ENCODE measurements around the gene EFNB2.

The EFNB2 gene

DNA sequence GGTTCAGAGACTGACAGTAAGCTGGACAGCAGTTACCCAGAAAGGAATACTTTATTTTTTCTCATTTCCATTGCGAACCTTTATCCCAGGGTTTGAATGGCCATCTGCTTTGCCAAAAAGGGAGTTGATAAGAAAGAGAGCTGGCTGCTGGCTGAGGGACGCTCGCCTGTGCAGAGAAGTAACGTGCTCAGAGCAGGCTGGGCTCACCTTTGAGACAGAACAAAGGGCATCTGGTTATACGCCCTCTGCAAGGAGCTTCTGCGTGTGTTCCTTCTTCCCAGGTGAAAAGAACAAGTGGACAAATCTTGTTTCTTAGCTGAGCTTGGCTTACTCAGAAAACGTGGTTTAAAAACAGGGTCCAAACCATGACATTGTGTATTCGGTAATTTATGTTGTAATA, 47.4 kb downstream of the EFNB2 start:
- Histone ChIP-seq H3K9ac (ENCODE audit: low read depth, low read length) (no peak overlapping the region), H3K4me3 (ENCODE audit: low read length) (no peak overlapping the region), H3K4me2 (ENCODE audit: low read length) (no peak overlapping the region), H3K27me3 (ENCODE audit: control insufficient read depth, insufficient read depth, low read length) (no peaks in the 10 kb centered on the region), H3K9me3 (replicated peaks; ENCODE audit: low read length) (no peaks in the 10 kb centered on the region), H3K4me1 (ENCODE audit: control insufficient read depth, insufficient read depth, low read length) (no peaks in the 10 kb centered on the region), H3K36me3 (ENCODE audit: insufficient read depth, low read length) (peaks cover 37% of the 10 kb centered on the region)

DNA sequence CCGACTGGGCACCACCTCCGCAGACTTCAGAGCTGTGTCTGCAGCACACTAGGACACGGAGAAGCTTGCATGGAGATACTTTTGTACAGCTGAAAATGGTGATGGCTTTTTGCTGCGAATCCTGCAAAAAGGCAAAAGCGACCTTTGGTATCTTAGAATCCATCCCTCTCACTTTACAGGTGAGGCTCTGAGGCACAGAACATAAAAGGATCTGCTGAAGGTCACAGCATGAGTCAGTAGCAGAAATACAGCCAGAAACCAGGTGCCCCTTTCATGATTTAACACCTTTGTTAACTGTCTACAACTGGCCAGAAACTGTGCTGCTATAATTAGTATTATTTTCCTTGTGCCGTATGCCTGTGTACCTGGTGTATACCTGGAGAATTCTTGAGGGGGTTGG, 48.3 kb downstream of the EFNB2 start:
- Histone ChIP-seq H3K4me3 (ENCODE audit: low read length) (no peak overlapping the region), H3K36me3 (ENCODE audit: insufficient read depth, low read length) (peaks cover 28% of the 10 kb centered on the region), H3K27me3 (ENCODE audit: control insufficient read depth, insufficient read depth, low read length) (no peaks in the 10 kb centered on the region), H3K9me3 (replicated peaks; ENCODE audit: low read length) (no peaks in the 10 kb centered on the region), H3K4me2 (ENCODE audit: low read length) (no peak overlapping the region), H3K9ac (ENCODE audit: low read depth, low read length) (no peak overlapping the region), H3K4me1 (ENCODE audit: control insufficient read depth, insufficient read depth, low read length) (no peaks in the 10 kb centered on the region)

DNA sequence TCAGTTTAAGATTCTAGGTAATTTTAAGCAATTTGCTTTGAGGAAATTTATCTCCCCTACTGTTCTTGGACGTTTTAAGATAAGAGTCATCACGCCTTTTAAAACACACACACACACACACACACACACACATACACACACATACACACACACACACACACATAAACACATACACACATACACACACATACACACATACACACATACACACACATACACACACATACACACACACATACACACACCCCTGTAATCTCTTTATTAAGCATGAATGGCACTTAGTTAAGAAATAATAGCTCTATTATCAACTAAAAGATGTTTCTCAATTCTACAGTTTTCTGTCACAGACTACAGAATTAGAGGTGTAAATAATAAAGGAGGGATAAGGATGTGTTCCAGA, 49.2 kb downstream of the EFNB2 start:
- Histone ChIP-seq H3K27me3 (ENCODE audit: control insufficient read depth, insufficient read depth, low read length) (no peaks in the 10 kb centered on the region), H3K4me3 (ENCODE audit: low read length) (no peak overlapping the region), H3K36me3 (ENCODE audit: insufficient read depth, low read length) (peaks cover 20% of the 10 kb centered on the region), H3K9ac (ENCODE audit: low read depth, low read length) (no peak overlapping the region), H3K4me1 (ENCODE audit: control insufficient read depth, insufficient read depth, low read length) (no peaks in the 10 kb centered on the region), H3K4me2 (ENCODE audit: low read length) (no peak overlapping the region), H3K9me3 (replicated peaks; ENCODE audit: low read length) (no peaks in the 10 kb centered on the region)

DNA sequence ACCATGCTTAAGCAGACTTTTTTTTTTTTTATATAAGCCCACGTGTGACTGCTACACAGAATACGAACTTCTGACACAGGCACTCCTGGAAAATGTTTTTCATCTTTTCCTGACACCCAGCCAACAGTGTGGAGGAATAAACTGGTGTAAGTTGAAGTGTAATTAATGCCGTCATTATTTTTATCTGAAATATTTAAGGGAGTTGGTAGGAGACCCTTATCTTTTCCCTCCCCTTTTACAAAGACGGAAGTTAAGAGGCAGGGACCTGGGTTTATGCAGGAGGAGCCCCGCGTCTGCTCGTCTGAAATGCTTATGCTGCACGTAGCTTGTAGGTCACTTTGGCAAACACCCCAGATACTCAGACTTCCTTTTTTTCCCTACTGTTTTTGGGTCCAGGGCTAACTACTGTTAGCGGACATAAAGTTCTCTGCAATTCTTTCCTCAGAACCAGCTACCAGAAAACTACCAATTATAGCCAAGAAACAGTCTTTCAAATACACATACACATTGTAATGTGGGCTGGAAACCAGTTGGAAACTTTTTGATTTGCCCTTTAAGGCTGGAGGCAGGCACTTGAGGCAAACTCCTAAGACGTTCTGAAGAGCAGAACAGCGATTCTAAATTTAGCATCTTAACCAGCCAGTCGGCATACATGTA, 50.8 kb downstream of the EFNB2 start:
- Histone ChIP-seq H3K4me3 (ENCODE audit: low read length) (no peak overlapping the region), H3K9ac (ENCODE audit: low read depth, low read length) (no peak overlapping the region), H3K36me3 (ENCODE audit: insufficient read depth, low read length) (peaks cover 6% of the 10 kb centered on the region), H3K4me1 (ENCODE audit: control insufficient read depth, insufficient read depth, low read length) (no peaks in the 10 kb centered on the region), H3K4me2 (ENCODE audit: low read length) (no peak overlapping the region), H3K27me3 (ENCODE audit: control insufficient read depth, insufficient read depth, low read length) (no peaks in the 10 kb centered on the region), H3K9me3 (replicated peaks; ENCODE audit: low read length) (no peaks in the 10 kb centered on the region)

DNA sequence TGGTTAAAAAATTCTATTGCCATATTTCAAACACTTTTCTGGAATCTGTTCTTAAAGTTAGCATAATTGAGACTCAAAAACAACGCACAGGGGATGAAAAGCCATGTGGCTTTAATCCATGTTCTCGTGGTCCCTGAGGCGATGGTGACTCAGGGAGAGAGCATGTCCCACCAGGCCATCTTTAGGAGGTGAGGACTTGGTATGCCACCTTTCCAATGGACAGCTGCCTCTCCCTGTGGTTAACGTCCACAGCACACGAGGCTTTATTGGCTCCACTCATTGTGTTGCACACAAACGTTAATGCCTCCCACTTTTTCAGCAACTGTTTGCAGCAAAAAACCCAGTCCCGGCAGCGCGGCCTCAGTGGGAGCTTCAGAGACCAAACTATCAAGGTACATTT, 51.4 kb downstream of the EFNB2 start:
- Histone ChIP-seq H3K4me3 (ENCODE audit: low read length) (no peak overlapping the region), H3K4me2 (ENCODE audit: low read length) (no peak overlapping the region), H3K4me1 (ENCODE audit: control insufficient read depth, insufficient read depth, low read length) (no peaks in the 10 kb centered on the region), H3K27me3 (ENCODE audit: control insufficient read depth, insufficient read depth, low read length) (no peaks in the 10 kb centered on the region), H3K9me3 (replicated peaks; ENCODE audit: low read length) (no peaks in the 10 kb centered on the region), H3K9ac (ENCODE audit: low read depth, low read length) (no peak overlapping the region), H3K36me3 (ENCODE audit: insufficient read depth, low read length) (peaks cover 2% of the 10 kb centered on the region)

DNA sequence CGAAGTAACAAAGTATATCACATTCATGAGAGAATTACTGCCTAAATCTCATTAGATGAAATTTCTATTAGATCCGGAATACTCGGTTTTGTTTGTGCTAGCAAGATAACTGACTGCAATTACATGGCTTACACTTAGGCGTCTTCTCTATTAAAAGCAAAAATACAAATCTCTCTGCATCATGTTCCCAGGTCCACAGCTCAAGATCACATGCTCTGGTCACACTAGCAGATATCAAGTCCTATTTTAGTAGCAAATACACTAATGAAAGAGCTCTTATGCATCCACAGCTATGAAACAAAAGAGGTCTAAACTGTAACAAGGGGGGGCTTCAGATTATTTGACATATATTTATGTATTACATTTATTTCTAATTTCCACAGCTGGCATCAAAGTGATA, 53.5 kb downstream of the EFNB2 start:
- Histone ChIP-seq H3K4me3 (ENCODE audit: low read length) (no peak overlapping the region), H3K9me3 (replicated peaks; ENCODE audit: low read length) (no peaks in the 10 kb centered on the region), H3K9ac (ENCODE audit: low read depth, low read length) (no peak overlapping the region), H3K4me1 (ENCODE audit: control insufficient read depth, insufficient read depth, low read length) (no peaks in the 10 kb centered on the region), H3K36me3 (ENCODE audit: insufficient read depth, low read length) (no peaks in the 10 kb centered on the region), H3K27me3 (ENCODE audit: control insufficient read depth, insufficient read depth, low read length) (no peaks in the 10 kb centered on the region), H3K4me2 (ENCODE audit: low read length) (no peak overlapping the region)

DNA sequence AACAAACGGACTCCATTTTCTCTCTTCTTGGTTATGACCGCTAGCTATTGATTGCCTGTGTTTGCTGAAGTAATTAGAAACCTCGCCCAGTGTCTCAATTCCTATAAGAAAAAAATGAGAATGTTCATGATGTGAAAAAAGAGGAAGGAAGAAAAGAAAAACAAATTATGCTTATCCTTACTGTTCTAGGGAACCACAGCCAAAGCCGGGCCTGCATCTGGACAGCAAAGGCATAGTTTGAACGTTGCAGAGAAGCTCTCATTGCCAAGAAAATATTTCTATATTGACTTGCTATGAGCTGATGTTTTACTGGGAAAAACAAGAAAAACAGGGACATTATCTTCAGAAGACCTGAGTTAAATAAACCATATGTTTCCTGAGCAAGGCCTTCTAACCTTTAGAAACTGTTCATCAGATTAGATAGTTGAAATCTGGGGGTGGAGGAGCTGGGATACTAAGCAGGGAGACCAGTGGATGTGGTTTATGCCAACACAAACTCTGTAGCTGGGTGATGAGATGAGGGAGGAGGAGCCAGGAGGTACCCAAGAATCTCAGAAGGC, 55.0 kb downstream of the EFNB2 start:
- H3K4me3 ChIP-seq (ENCODE audit: low read length): no peak overlapping the region
- no peak overlapping the region for H3K4me2 ChIP-seq (ENCODE audit: low read length)
- H3K9me3 ChIP-seq (replicated peaks; ENCODE audit: low read length): no peaks in the 10 kb centered on the region
- no peaks in the 10 kb centered on the region for H3K27me3 ChIP-seq (ENCODE audit: control insufficient read depth, insufficient read depth, low read length)
- H3K36me3 ChIP-seq (ENCODE audit: insufficient read depth, low read length): no peaks in the 10 kb centered on the region
- no peaks in the 10 kb centered on the region for H3K4me1 ChIP-seq (ENCODE audit: control insufficient read depth, insufficient read depth, low read length)
- H3K9ac ChIP-seq (ENCODE audit: low read depth, low read length): no peak overlapping the region

DNA sequence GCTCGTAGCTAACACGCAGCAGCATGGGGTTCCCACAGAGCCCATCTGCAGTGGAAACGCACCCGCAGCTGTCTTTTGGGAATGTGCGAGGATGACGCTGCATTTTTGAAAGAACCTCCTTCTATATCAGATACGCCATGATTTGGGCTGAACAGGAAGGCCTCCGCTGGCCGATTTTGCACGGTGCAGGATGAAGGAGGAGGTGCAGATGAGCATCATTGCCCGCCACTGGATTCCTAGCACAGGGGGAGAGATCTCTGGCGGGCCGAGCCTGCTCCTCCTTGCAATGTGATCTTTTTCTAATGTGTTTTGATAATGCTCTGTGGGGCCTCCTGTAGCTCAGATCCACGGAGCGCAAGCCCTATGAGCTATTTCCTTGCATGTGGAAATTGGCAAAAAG, 55.5 kb downstream of the EFNB2 start:
- H3K4me3 ChIP-seq (ENCODE audit: low read length): no peak overlapping the region
- H3K4me2 ChIP-seq (ENCODE audit: low read length): no peak overlapping the region
- H3K27me3 ChIP-seq (ENCODE audit: control insufficient read depth, insufficient read depth, low read length): no peaks in the 10 kb centered on the region
- no peaks in the 10 kb centered on the region for H3K4me1 ChIP-seq (ENCODE audit: control insufficient read depth, insufficient read depth, low read length)
- no peaks in the 10 kb centered on the region for H3K36me3 ChIP-seq (ENCODE audit: insufficient read depth, low read length)
- H3K9me3 ChIP-seq (replicated peaks; ENCODE audit: low read length): no peaks in the 10 kb centered on the region
- no peak overlapping the region for H3K9ac ChIP-seq (ENCODE audit: low read depth, low read length)

DNA sequence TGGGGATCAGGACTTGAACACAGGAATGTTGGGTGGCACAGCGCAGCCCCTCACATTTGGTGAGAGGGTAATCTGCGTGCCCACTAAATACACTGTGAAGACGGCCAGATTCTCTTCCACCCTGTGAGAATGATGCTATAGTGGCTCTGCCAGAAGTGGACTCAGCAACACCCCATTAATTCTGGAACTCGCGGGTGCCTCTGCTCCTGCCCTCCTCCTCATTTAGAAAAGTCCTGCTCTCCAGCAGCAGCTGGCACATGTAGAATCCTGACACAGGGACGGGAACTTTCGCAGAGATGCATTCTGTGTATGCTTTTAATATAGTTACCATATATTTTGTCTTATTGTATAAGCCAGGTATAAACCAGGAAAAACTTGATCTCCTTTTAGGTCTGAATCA, 57.3 kb downstream of the EFNB2 start:
- no peak overlapping the region for H3K4me2 ChIP-seq (ENCODE audit: low read length)
- H3K9me3 ChIP-seq (replicated peaks; ENCODE audit: low read length): no peaks in the 10 kb centered on the region
- no peaks in the 10 kb centered on the region for H3K4me1 ChIP-seq (ENCODE audit: control insufficient read depth, insufficient read depth, low read length)
- no peak overlapping the region for H3K4me3 ChIP-seq (ENCODE audit: low read length)
- H3K36me3 ChIP-seq (ENCODE audit: insufficient read depth, low read length): no peaks in the 10 kb centered on the region
- no peak overlapping the region for H3K9ac ChIP-seq (ENCODE audit: low read depth, low read length)
- no peaks in the 10 kb centered on the region for H3K27me3 ChIP-seq (ENCODE audit: control insufficient read depth, insufficient read depth, low read length)

DNA sequence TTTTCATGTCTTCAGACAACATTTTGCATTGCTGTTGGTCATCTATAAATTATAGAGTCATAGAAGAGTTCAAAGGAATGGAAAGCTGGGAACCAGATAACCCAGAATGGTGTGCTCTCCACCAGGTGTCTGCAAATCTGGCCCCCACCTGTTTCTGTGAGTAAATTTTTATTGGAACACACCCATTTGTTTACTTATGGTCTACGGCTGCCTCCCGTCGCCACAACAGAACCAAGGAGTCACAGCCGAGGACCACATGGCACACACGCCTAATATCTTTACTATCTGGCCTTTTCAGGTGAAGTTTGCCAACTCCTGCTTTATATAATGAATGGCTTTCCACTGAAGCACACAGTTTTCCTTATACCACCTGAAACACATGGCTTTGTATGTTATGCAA, 58.2 kb downstream of the EFNB2 start:
- no peak overlapping the region for H3K9ac ChIP-seq (ENCODE audit: low read depth, low read length)
- no peaks in the 10 kb centered on the region for H3K9me3 ChIP-seq (replicated peaks; ENCODE audit: low read length)
- H3K27me3 ChIP-seq (ENCODE audit: control insufficient read depth, insufficient read depth, low read length): no peaks in the 10 kb centered on the region
- peaks cover 1% of the 10 kb centered on the region for H3K4me1 ChIP-seq (ENCODE audit: control insufficient read depth, insufficient read depth, low read length)
- H3K4me2 ChIP-seq (ENCODE audit: low read length): no peak overlapping the region
- no peaks in the 10 kb centered on the region for H3K36me3 ChIP-seq (ENCODE audit: insufficient read depth, low read length)
- no peak overlapping the region for H3K4me3 ChIP-seq (ENCODE audit: low read length)

DNA sequence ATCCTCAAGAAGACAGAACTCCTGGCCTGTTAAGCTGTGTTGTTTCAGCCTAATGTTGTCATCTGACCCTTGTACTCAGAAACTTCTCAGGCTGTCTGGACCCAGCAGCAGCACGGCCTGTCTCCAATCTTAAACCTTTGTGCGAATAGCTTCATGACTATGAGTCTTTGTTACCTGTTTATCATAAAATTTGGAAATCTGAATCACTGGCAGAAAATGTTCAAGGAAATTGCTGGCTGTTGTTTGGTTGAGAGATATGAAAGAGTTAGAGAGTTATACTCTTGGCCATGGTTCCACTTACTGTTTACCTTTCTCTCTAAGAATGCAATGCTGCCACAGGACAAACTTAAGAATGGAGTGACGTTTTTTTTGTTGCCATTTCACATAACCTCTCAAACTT, 59.6 kb downstream of the EFNB2 start:
- Histone ChIP-seq H3K9me3 (replicated peaks; ENCODE audit: low read length) (no peaks in the 10 kb centered on the region), H3K4me2 (ENCODE audit: low read length) (no peak overlapping the region), H3K4me3 (ENCODE audit: low read length) (no peak overlapping the region), H3K4me1 (ENCODE audit: control insufficient read depth, insufficient read depth, low read length) (peaks cover 7% of the 10 kb centered on the region), H3K9ac (ENCODE audit: low read depth, low read length) (no peak overlapping the region), H3K36me3 (ENCODE audit: insufficient read depth, low read length) (no peaks in the 10 kb centered on the region), H3K27me3 (ENCODE audit: control insufficient read depth, insufficient read depth, low read length) (no peaks in the 10 kb centered on the region)

DNA sequence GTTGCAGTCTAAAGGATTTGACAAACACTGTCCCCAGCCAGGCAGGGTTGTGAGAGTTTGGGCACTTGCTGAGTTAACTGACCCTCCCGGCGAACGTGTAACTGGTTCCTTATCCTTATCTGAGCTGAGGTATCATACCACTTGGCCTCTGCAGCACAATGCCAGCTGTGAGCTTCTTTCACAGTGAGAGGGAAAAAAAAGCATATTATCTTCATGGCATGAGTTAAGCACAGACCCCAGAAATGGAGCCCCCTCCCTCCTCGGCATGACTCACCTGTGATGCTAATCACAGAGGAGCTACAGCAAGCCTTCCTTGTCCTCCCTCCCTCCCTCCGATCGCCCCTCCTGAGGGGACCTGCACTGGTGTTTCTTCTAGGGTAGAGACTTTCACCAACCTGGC, 60.5 kb downstream of the EFNB2 start:
- peaks cover 7% of the 10 kb centered on the region for H3K4me1 ChIP-seq (ENCODE audit: control insufficient read depth, insufficient read depth, low read length)
- H3K9me3 ChIP-seq (replicated peaks; ENCODE audit: low read length): no peaks in the 10 kb centered on the region
- no peak overlapping the region for H3K9ac ChIP-seq (ENCODE audit: low read depth, low read length)
- H3K27me3 ChIP-seq (ENCODE audit: control insufficient read depth, insufficient read depth, low read length): no peaks in the 10 kb centered on the region
- H3K4me2 ChIP-seq (ENCODE audit: low read length): no peak overlapping the region
- no peaks in the 10 kb centered on the region for H3K36me3 ChIP-seq (ENCODE audit: insufficient read depth, low read length)
- no peak overlapping the region for H3K4me3 ChIP-seq (ENCODE audit: low read length)

Measured in skeletal muscle satellite cell (primary cell).